GM12878 (cell line): ENCODE data around the gene ART1. TPM values are rescaled to one million over a fixed set of nuclear protein-coding genes. Genes with fewer than 3 reads are reported as not detected.
A peak's percentile ranks its signal among the peaks of the same experiment; 100 is the strongest.
"Not testable (repeated sequence)": the region's sequence is repeated elsewhere in the genome, so short reads cannot be mapped to it uniquely, and the experiment has no call there.

Source experiments
- ATAC-seq: fragments of 200-7000 bp; cut with Tn5 transposase; 3 replicates; pipeline ENCODE4 v1.9.1; 2020; ENCODE audit warnings: mild to moderate bottlenecking, moderate library complexity
- BruUV-seq: library from RNA; stranded (reverse); fragments of 400-500 nt; replicated peaks from 2 replicates; lab custom pipeline; 2021; lab: Mats Ljungman, UMichigan
- CTCF ChIA-PET: fragments of 300-600 bp; sonication (Branson Sonifier 250); formaldehyde crosslinking; extraction: SDS; loops from one replicate; lab custom pipeline; 2021; ENCODE audit warnings: inconsistent platforms; lab: Yijun Ruan, JAX
- POLR2A ChIA-PET: fragments of 350-600 bp; formaldehyde crosslinking; extraction: SDS; loops from one replicate; lab custom pipeline; 2021; ENCODE audit warnings: inconsistent platforms; lab: Charles Lee
- RAD21 ChIA-PET: fragments of 300-600 bp; sonication (Branson Sonifier 250); formaldehyde crosslinking; loops from one replicate; lab custom pipeline; 2023; ENCODE audit warnings: antibody characterized with exemption; ENCODE audit not compliant: unreplicated experiment; lab: Charles Lee
- SMC1A ChIA-PET: fragments of 300-600 bp; sonication (Branson Sonifier 250); formaldehyde crosslinking; loops from one replicate; lab custom pipeline; 2023; ENCODE audit not compliant: unreplicated experiment, uncharacterized antibody; lab: Charles Lee
- DNase-seq: peaks from one replicate; pipeline ENCODE4 v3.0.0-alpha.2; 2011; ENCODE audit warnings: low read depth, low spot score
- FAIRE-seq: peaks from 3 replicates; lab custom pipeline; 2011; peaks lifted over from hg19 to GRCh38; lab: Jason Lieb, UNC
- H2AFZ ChIP-seq: 2 replicates; pipeline ENCODE4 v1.6.0; 2011; ENCODE audit warnings: low read depth, low read length, control low read depth; ENCODE audit not compliant: control insufficient read depth
- H3K27ac ChIP-seq: 2 replicates; pipeline ENCODE4 v1.5.1; 2011; ENCODE audit warnings: control low read depth; ENCODE audit not compliant: control insufficient read depth, insufficient read depth
- H3K27me3 ChIP-seq, 2 experiments: replicated peaks in 1 of 2; 2 replicates each; pipeline versions ENCODE4 v1.6.0 to v1.6.1; 2011; ENCODE audit warnings: low read length in 1 of 2; ENCODE audit not compliant: control insufficient read depth in 2 of 2, insufficient read depth in 2 of 2
- H3K36me3 ChIP-seq, 2 experiments: 2 replicates each; pipeline ENCODE4 v1.5.1; 2011; ENCODE audit warnings: low read length in 1 of 2; ENCODE audit not compliant: control insufficient read depth in 2 of 2, insufficient read depth in 2 of 2
- H3K4me1 ChIP-seq: 2 replicates; pipeline ENCODE4 v1.6.1; 2011; ENCODE audit warnings: mild to moderate bottlenecking, low read length, moderate library complexity, mixed read lengths; ENCODE audit not compliant: control insufficient read depth, insufficient read depth
- H3K4me2 ChIP-seq: 2 replicates; pipeline ENCODE4 v1.6.0; 2011; ENCODE audit warnings: control low read depth; ENCODE audit not compliant: control insufficient read depth, insufficient read depth
- H3K4me3 ChIP-seq: fragments of 200-600 bp; sonication (generic); 2 replicates; pipeline ENCODE4 v1.5.1; 2016
- H3K79me2 ChIP-seq: 2 replicates; pipeline ENCODE4 v1.6.0; 2011; ENCODE audit warnings: low read length; ENCODE audit not compliant: control insufficient read depth, insufficient read depth
- H3K9ac ChIP-seq: 2 replicates; pipeline ENCODE4 v1.8.0; 2011; ENCODE audit warnings: low read length, control low read depth, mixed read lengths; ENCODE audit not compliant: control insufficient read depth, insufficient read depth
- H3K9me3 ChIP-seq: replicated peaks from 3 replicates; pipeline ENCODE4 v1.5.1; 2011; ENCODE audit warnings: mild to moderate bottlenecking, low read length; ENCODE audit not compliant: control insufficient read depth, insufficient read depth
- H4K20me1 ChIP-seq: 2 replicates; pipeline ENCODE4 v1.6.0; 2011; ENCODE audit not compliant: control insufficient read depth, insufficient read depth
- CBX3 ChIP-seq: fragments of 200-600 bp; sonication (generic); IDR thresholded peaks from 2 replicates; pipeline ENCODE4 v1.6.1; 2016; ENCODE audit warnings: low read depth, borderline replicate concordance
- POU2F2 ChIP-seq: IDR thresholded peaks from 3 replicates; pipeline ENCODE4 v1.6.1; 2011; ENCODE audit warnings: low read depth, mild to moderate bottlenecking, low read length, borderline replicate concordance
- RFX5 ChIP-seq: IDR thresholded peaks from 2 replicates; pipeline ENCODE4 v1.6.1; 2011; ENCODE audit warnings: low read depth, low read length, improper control_type of control experiment
- USF1 ChIP-seq: IDR thresholded peaks from 2 replicates; pipeline ENCODE4 v1.6.1; 2011; ENCODE audit warnings: borderline replicate concordance, low read depth, mild to moderate bottlenecking, moderate library complexity, mixed read lengths, low read length; ENCODE audit not compliant: insufficient read depth; ENCODE audit errors: extremely low read length
- ZNF274 ChIP-seq: IDR thresholded peaks from one replicate; pipeline ENCODE4 v1.8.0; 2011; ENCODE audit not compliant: insufficient read length, insufficient read depth
- ZNF384 ChIP-seq: IDR thresholded peaks from 2 replicates; pipeline ENCODE4 v1.6.1; 2012; ENCODE audit warnings: low read depth, mild to moderate bottlenecking, low read length, improper control_type of control experiment, borderline replicate concordance
- ZNF622 ChIP-seq: fragments of 450-650 bp; IDR thresholded peaks from 2 replicates; pipeline ENCODE4 v1.6.1; 2017; ENCODE audit warnings: mild to moderate bottlenecking, inconsistent platforms
- WGBS: methylation state at CpG from one replicate; pipeline ENCODE4 v1.1.6; 2016; ENCODE audit warnings: low lambda C conversion rate; ENCODE audit not compliant: insufficient replicate concordance, insufficient coverage; ENCODE audit errors: missing lambda C conversion rate; 5-methylcytosine and 5-hydroxymethylcytosine counted together
- in situ Hi-C: fragments of 300-500 bp; cut with MboI; formaldehyde crosslinking; loops from 9 replicates; pipeline ENCODE4 v1.14.3; 2018; ENCODE audit warnings: mixed read lengths
- intact Hi-C: fragments of 100-400 bp; cut with micrococcal nuclease; formaldehyde crosslinking; loops from one replicate; pipeline ENCODE4 v1.14.2; 2022; ENCODE audit not compliant: unreplicated experiment
- polyA plus RNA-seq, 11 experiments: library from polyadenylated mRNA; depleted of rRNA in 4 of 11; unstranded in 6 of 11; stranded (reverse) in 5 of 11; fragments of >200 nt; fragmentation: Nextera tagmentation in 4 of 11; fragmentation: Illumina TruSeq in 1 of 11; extraction: Ambion mirVana in 4 of 11; extraction: Trizol in 1 of 11; gene quantifications; 1 replicate in 1 of 11; 2 replicates in 10 of 11; pipeline versions ENCODE4 v1.2.1 to v1.2.3, GENCODE V29; 2011 to 2016; ENCODE audit warnings: inconsistent platforms in 2 of 11, missing spikeins in 2 of 11, low read depth in 1 of 11
- total RNA-seq, 4 experiments: library from RNA; depleted of rRNA in 3 of 4; stranded (reverse); fragments of >200 nt in 3 of 4; fragmentation: Illumina TruSeq in 1 of 4; extraction: Trizol in 1 of 4; gene quantifications; 2 replicates each; pipeline versions ENCODE4 v1.2.1 to v1.2.3, GENCODE V29; 2013 to 2021

The ART1 gene
- total and polyA plus RNA-seq, 10 of the 15 experiments (the other 5 are each of a cell fraction or from before 2014, with no cell fraction given): not detected

DNA sequence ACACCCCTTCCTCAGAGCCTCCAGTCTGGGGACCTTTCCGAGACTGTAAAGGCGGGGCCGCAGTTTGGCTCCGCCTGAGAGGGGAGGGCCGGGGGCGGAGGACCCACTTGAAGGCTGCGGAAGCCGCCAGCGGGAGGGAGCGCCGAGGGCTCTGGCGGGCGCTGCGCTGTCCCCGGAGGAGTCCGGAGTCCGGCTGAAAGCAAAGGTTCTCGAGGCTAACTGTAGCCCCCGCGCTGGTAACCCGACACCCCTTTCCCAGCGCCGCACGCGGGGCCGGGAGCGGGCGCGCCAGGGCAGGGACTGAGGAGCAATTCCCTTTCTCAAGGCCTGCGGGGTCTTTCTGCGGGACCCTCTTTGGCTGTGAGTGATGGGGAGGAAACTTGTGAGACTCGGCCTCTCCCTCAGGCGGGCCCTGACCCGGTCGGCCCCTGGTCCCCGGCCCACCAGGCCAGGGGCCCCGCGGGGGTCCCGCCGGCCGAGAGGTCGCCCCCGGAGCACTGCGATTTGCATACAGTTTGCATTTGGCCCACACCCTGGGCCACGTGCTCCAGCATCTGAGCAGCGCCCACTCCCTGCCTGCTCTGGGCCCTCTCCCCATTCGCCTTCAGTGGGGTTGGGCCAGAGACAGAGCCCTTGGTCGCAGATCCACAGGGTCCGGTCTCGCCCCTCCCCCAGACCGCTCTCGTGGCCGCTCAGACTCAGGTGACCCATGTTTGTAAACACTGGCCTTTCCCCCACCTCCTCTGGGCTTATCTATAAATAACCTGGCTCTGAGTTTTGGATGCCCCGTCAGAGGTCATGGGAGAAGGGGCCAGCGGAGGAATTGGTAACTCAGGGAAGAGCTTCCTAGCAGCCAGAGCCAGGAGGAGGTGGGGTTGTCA is 2.6 kb upstream of the ART1 start:
- BruUV-seq: no TSS peak
- Histone ChIP-seq H2AFZ (peak overlapping the region; percentile 46), H3K27me3 (no peaks in the 10 kb centered on the region; a peak in 2 of 4 replicates), H4K20me1 (no peaks in the 10 kb centered on the region), H3K4me2 (peak overlapping the region; percentile 73), H3K9me3 (no peaks in the 10 kb centered on the region; the same call in 2 of the 3 replicates), H3K36me3 (no peaks in the 10 kb centered on the region), H3K4me3 (no peak overlapping the region; the same call in 1 of the 2 replicates), H3K4me1 (peaks cover 2% of the 10 kb centered on the region; the same call in 1 of the 2 replicates), H3K9ac (no peak overlapping the region), H3K27ac (no peak overlapping the region), H3K79me2 (no peaks in the 10 kb centered on the region)
- 18% methylated on average over 35 of the region's 55 CpGs for WGBS
- POLR2A ChIA-PET: no interaction called here
- FAIRE-seq (no peak), ATAC-seq (peak; percentile 82), DNase-seq (no peak)
- TF ChIP-seq ZNF622: no peak
- TF ChIP-seq ZNF384: no peak
- TF ChIP-seq CBX3: no peak
- no peak for TF ChIP-seq ZNF274
- peak; percentile 67; the same call in 1 of the 3 replicates for TF ChIP-seq POU2F2
- no peak for TF ChIP-seq RFX5
- TF ChIP-seq USF1: peak; percentile 39
- SMC1A ChIA-PET: interaction anchor here (1.2 kb wide), 1 partner anchor 1001 kb away, joined by 3 read pairs; no protein-coding TSS in a partner anchor
- CTCF ChIA-PET: no interaction called here
- in situ Hi-C loops (no loop called here), intact Hi-C loops (no loop called here)
- RAD21 ChIA-PET: no interaction called here

DNA sequence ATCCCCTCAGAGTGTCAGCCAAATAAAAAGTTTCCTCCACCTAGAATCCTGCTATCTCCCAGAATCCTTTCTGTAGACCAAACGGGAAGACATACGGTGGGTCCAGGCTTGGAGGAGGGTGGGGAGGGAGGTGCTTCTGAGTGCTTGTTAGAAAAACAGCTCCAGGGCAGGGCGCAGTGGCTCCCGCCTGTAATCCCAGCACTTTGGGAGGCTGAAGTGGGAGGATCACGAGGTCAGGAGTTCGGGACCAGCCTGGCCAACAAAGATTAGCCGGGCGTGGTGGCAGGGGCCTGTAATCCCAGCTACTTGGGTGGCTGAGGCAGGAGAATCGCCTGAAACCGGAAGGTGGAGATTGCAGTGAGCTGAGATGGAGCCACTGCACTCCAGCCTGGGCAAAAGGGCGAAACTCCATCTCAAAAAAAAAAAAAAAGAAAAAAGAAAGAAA is 1.8 kb upstream of the ART1 start:
- ATAC-seq, H3K36me3 ChIP-seq, H3K27me3 ChIP-seq, H3K9ac ChIP-seq, intact Hi-C loops, H2AFZ ChIP-seq, H3K27ac ChIP-seq, H3K79me2 ChIP-seq, in situ Hi-C loops, H3K9me3 ChIP-seq, H3K4me2 ChIP-seq, CTCF ChIA-PET, H4K20me1 ChIP-seq, POLR2A ChIA-PET, H3K4me3 ChIP-seq, BruUV-seq, H3K4me1 ChIP-seq, RAD21 ChIA-PET, DNase-seq, FAIRE-seq: not testable (repeated sequence)
- WGBS: 42% methylated on average over 11 of the region's 11 CpGs
- SMC1A ChIA-PET: interaction anchor here (1.2 kb wide), 1 partner anchor 1002 kb away, joined by 3 read pairs; no protein-coding TSS in a partner anchor
